ENCODE results near the gene SURF2.
"Not testable (repeated sequence)": the region's sequence is repeated elsewhere in the genome, so short reads cannot be mapped to it uniquely, and the experiment has no call there.

SURF2 gene

DNA sequence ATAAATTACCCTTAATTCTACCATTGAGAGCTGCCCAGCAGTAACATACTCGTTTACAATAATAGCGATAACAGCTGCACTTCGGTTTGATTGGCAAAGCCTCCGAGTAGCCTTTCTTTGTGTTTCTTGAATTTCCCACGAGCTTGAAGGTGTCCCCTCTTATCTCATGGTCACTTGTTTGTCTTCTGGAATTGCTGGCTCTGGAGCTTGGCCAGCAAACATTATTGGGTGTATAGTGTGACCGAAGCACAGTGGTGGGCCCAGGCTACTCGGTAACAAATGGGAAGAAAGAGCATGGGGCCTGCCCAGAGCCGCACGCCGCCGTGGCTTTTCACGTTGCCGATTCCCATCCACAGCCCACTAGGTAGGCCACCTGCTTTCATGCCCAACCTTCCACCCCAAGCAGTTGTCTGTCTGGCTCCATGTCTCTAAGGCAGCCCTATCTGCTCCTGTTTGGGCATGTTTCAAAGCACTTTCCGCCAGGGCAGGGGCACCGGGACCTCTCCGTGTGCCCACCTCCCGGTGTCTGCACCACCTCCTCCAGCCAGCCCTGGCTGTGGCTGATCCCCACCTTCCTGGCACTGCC lies 28.5 kb downstream of the SURF2 start:
- DNase-seq: no peak
- TF ChIP-seq POLR2A (IDR thresholded peaks at IDR 0.05; ENCODE audit: low read length): no peak
- TF ChIP-seq GATA1 (IDR thresholded peaks at IDR 0.05; ENCODE audit: low read depth, low read length): no peak

DNA sequence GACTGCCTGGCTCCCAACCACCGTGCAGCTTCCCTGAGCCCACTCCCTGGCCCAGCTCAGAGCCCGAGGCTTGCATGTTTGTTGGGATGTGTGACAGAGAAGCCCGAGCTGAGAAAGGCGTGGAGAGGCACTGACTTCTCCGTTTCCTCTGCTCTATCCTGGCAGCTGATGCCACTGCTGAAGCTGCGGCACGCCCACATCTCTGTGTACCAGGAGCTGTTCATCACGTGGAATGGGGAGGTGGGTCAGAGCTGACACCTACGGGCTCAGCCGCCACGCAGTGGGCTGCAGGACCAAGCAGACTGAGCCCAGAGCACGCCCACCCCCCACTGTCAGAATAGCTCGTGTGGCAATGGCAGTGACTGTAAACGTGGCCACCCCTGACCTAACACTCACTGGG lies 29.1 kb downstream of the SURF2 start:
- DNase-seq: no peak
- no peak for TF ChIP-seq POLR2A (IDR thresholded peaks at IDR 0.05; ENCODE audit: low read length)
- TF ChIP-seq GATA1 (IDR thresholded peaks at IDR 0.05; ENCODE audit: low read depth, low read length): no peak

- no peak for DNase-seq
- TF ChIP-seq POLR2A (IDR thresholded peaks at IDR 0.05; ENCODE audit: low read length) (no peak), GATA1 (IDR thresholded peaks at IDR 0.05; ENCODE audit: low read depth, low read length) (no peak)
These were observed 30.0 kb downstream of the SURF2 start for GRCh38 chr9:133386338-133386737.

GRCh38 chr9:133387680-133388079 lies 31.3 kb downstream of the SURF2 start:
- no peak for DNase-seq
- no peak for TF ChIP-seq POLR2A (IDR thresholded peaks at IDR 0.05; ENCODE audit: low read length)
- TF ChIP-seq GATA1 (IDR thresholded peaks at IDR 0.05; ENCODE audit: low read depth, low read length): no peak

- no peak for DNase-seq
- no peak for TF ChIP-seq POLR2A (IDR thresholded peaks at IDR 0.05; ENCODE audit: low read length)
- TF ChIP-seq GATA1 (IDR thresholded peaks at IDR 0.05; ENCODE audit: low read depth, low read length): no peak
These were observed 32.7 kb downstream of the SURF2 start for GRCh38 chr9:133389025-133389557.

- DNase-seq: no peak
- TF ChIP-seq POLR2A (IDR thresholded peaks at IDR 0.05; ENCODE audit: low read length): no peak
These were observed 33.2 kb downstream of the SURF2 start for GRCh38 chr9:133389562-133389961.

GRCh38 chr9:133390713-133391112 lies 34.4 kb downstream of the SURF2 start:
- no peak for DNase-seq
- TF ChIP-seq GATA1 (IDR thresholded peaks at IDR 0.05; ENCODE audit: low read depth, low read length) (no peak), POLR2A (IDR thresholded peaks at IDR 0.05; ENCODE audit: low read length) (no peak)

DNA sequence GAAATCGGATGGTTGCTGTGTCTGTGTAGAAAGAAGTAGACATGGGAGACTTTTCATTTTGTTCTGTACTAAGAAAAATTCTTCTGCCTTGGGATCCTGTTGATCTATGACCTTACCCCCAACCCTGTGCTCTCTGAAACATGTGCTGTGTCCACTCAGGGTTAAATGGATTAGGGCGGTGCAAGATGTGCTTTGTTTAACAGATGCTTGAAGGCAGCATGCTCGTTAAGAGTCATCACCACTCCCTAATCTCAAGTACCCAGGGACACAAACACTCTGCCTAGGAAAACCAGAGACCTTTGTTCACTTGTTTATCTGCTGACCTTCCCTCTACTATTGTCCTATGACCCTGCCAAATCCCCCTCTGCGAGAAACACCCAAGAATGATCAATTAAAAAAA lies 35.1 kb downstream of the SURF2 start:
- not testable (repeated sequence) for DNase-seq

GRCh38 chr9:133392308-133392707 lies 36.0 kb downstream of the SURF2 start:
- DNase-seq: not testable (repeated sequence)

DNA sequence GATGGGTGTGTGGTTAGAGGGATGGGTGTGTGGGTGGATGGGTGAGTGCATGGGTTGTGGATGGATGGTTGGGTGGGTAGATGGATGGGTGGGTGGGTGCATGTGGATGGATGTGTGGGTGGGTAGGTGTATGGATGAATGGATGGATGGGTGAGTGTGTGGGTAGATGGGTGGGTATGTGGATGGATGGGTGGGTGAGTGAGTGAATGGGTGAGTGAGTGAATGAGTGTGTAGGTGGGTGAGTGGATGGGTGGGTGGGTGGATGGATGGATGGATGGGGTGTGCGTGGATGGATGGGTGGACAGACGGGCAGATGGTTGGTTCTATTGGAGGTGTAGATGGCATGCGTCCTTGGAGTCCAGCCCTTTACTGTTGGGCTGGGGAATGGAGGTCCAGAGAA lies 37.0 kb downstream of the SURF2 start:
- no peak for DNase-seq
- no peak for TF ChIP-seq GATA1 (IDR thresholded peaks at IDR 0.05; ENCODE audit: low read depth, low read length)

- DNase-seq: no peak
- no peak for TF ChIP-seq GATA1 (IDR thresholded peaks at IDR 0.05; ENCODE audit: low read depth, low read length)
- TF ChIP-seq POLR2A (IDR thresholded peaks at IDR 0.05; ENCODE audit: low read length): no peak
These were observed 38.4 kb downstream of the SURF2 start for GRCh38 chr9:133394687-133395271.

DNA sequence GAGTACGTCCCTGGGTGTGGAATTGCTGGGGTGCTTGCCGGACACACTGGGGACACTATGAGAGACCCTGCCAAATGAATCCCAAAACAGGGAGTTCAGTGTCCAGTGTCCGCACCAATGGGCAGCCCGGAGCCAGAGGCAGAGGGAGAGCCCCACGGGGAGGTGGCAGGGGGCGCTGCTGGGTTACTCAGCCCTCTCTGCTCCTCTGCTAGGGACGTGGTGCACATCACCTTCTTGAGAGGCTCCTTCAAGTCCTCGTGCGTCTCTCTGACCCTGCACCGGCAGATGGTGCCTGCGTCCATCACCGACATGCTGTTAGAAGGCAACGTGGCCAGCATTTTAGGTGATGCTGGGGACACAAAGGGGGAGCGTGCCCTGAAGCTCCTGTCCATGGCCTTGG lies 40.6 kb downstream of the SURF2 start:
- TF ChIP-seq GATA1 (IDR thresholded peaks at IDR 0.05; ENCODE audit: low read depth, low read length) (no peak), POLR2A (IDR thresholded peaks at IDR 0.05; ENCODE audit: low read length) (no peak)

DNA sequence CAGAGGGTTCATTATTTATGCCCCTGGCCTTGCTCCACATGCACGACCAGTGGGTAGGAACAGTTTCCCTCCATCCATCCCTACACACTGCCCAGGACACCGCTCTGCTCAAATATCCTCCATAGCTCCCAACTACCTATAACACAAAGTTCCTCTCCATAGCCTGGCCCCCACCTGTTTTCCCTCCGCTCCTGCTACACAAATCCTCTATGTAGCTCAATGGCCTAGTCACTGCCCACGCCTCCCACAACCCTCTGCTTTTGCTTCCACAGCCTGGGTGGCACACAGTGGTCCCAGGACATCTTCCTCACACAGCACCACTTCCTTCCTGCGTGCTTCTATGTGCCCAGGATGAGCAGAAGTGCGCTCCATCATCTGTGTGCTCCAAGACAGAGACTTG lies 41.0 kb downstream of the SURF2 start:
- no peak for DNase-seq

More for the DNA sequence above, 40.6 kb downstream of the SURF2 start:
- peak; percentile 19 to 20 for DNase-seq

DNA sequence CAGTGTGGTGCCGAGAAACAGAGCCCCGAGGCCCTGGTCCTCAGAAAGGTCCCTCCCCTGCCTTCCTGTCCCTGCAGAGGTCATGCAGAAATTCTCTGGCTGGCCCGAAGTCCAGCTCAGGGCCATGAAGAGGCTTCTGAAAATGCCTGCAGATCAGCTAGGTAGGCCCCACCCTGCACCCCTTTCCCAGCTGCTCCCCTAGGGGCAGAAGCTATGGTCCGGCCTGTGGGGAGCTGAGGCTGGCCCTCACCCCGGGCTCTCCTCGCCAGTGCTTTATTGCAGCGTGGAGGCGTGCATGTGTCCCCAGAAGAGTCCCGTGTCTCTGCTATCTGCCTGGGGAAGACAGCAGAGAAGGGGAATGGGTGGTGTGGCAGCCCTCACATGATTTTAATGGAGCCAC lies 41.5 kb downstream of the SURF2 start:
- TF ChIP-seq POLR2A (IDR thresholded peaks at IDR 0.05; ENCODE audit: low read length) (no peak), GATA1 (IDR thresholded peaks at IDR 0.05; ENCODE audit: low read depth, low read length) (no peak)
- DNase-seq: no peak

More for the DNA sequence above, 41.0 kb downstream of the SURF2 start:
- TF ChIP-seq POLR2A (IDR thresholded peaks at IDR 0.05; ENCODE audit: low read length) (no peak), GATA1 (IDR thresholded peaks at IDR 0.05; ENCODE audit: low read depth, low read length) (no peak)

GRCh38 chr9:133400292-133400691 lies 43.9 kb downstream of the SURF2 start:
- TF ChIP-seq GATA1 (IDR thresholded peaks at IDR 0.05; ENCODE audit: low read depth, low read length) (no peak), POLR2A (IDR thresholded peaks at IDR 0.05; ENCODE audit: low read length) (no peak)
- DNase-seq: no peak

GRCh38 chr9:133401588-133401987 lies 45.2 kb downstream of the SURF2 start:
- TF ChIP-seq POLR2A (IDR thresholded peaks at IDR 0.05; ENCODE audit: low read length) (no peak), GATA1 (IDR thresholded peaks at IDR 0.05; ENCODE audit: low read depth, low read length) (no peak)
- DNase-seq: no peak
